Esophagus squamous epithelium (tissue), 5 donors: Measurements from ENCODE around the gene FBXO7. TPM values are rescaled to one million over a fixed set of nuclear protein-coding genes. Genes with fewer than 3 reads are reported as not detected.

ENCODE experiments used
- DNase-seq: peaks from one replicate; lab custom pipeline; 2025; lab: John Stamatoyannopoulos, UW
- H3K27ac ChIP-seq, 4 donors: fragments of 200-600 bp; sonication (generic); one replicate each; pipeline ENCODE4 v1.5.1; 2016 to 2019; ENCODE audit warnings: mild to moderate bottlenecking in 1 of 4
- H3K27me3 ChIP-seq, 4 donors: fragments of 200-600 bp; sonication (generic); 1 replicate in 3 of 4; 2 replicates in 1 of 4; pipeline versions ENCODE4 v1.5.1 to v1.6.0; 2017 to 2021; ENCODE audit warnings: antibody characterized with exemption in 1 of 4
- H3K36me3 ChIP-seq, 3 donors: fragments of 200-600 bp; sonication (generic); one replicate each; pipeline ENCODE4 v1.5.1; 2016 to 2019
- H3K4me1 ChIP-seq, 3 donors: fragments of 200-600 bp; sonication (generic); one replicate each; pipeline ENCODE4 v1.5.1; 2017 to 2019
- H3K4me3 ChIP-seq, 4 donors: fragments of 200-600 bp; sonication (generic); 1 replicate in 3 of 4; 2 replicates in 1 of 4; pipeline ENCODE4 v1.5.1; 2016 to 2019; ENCODE audit warnings: mild to moderate bottlenecking in 2 of 4, moderate library complexity in 1 of 4
- H3K9me3 ChIP-seq, 3 donors: fragments of 200-600 bp; sonication (generic); one replicate each; pipeline ENCODE4 v1.5.1; 2016 to 2019
- POLR2A ChIP-seq, 4 donors: fragments of 450-650 bp; IDR thresholded peaks; one replicate each; pipeline ENCODE4 v1.6.1; 2017; ENCODE audit warnings: antibody characterized with exemption in 4 of 4, mild to moderate bottlenecking in 4 of 4, moderate library complexity in 3 of 4
- WGBS, 2 donors: methylation state at CpG; one replicate each; pipeline ENCODE4 v1.1.5; 2018; 5-methylcytosine and 5-hydroxymethylcytosine counted together
- intact Hi-C: fragments of 100-400 bp; cut with DNase I; formaldehyde crosslinking; loops from one replicate; pipeline ENCODE4 v1.15.0; 2022
- total RNA-seq, 4 donors: library from RNA; depleted of rRNA; stranded (reverse); fragments of >200 nt; gene quantifications; one replicate each; pipeline ENCODE4 v1.1.0, GENCODE V29; 2016
- TF ChIP-seq, protein P1 (sequence below), 6 experiments: fragments of 450-650 bp in 4 of 6; fragments of 200-600 bp in 2 of 6; sonication (generic) in 2 of 6; IDR thresholded peaks; one replicate each; pipeline ENCODE4 v1.5.1; 2016 to 2019; ENCODE audit warnings: antibody characterized with exemption in 6 of 6, mild to moderate bottlenecking in 4 of 6, moderate library complexity in 4 of 6
- donor health status: DM: yes; HTN: yes; CAD: no.

The FBXO7 gene
- total RNA-seq, 4 donors from 2014 or later: 31.8 to 67.1 (median 49.6) TPM

DNA sequence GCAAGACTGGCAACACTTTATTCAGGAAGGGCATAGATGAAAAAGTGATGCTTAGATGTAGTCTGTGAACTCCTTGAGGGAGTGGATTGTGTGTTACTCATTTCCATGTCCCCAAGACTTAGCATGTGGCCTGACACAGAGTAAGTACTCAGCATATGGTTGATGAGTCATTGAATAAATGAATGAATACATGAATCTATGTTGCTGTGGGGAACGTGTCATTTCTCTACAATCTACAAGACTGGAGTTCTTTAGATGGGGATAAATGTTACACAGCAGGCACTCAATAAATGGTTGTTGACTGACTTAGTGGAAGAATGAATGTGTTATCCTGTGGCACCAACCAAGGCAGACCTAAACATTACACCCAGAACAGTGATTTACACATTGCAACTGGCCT, 28.3 kb upstream of the FBXO7 start:
- Histone ChIP-seq H3K9me3 (no peaks in the 10 kb centered on the region), H3K27me3 (peaks cover 0 to 48% (median 0%) of the 10 kb centered on the region in 4 donors), H3K36me3 (no peaks in the 10 kb centered on the region), H3K27ac (no peak overlapping the region), H3K4me1 (no peaks in the 10 kb centered on the region), H3K4me3 (no peak overlapping the region)
- no peak for DNase-seq
- intact Hi-C loops: no loop called here
- 29 to 48% methylated on average over 1 of the region's 1 CpG for WGBS, 2 donors
- no peak for TF ChIP-seq POLR2A (IDR thresholded peaks at IDR 0.05)
- TF ChIP-seq, protein P1, sequence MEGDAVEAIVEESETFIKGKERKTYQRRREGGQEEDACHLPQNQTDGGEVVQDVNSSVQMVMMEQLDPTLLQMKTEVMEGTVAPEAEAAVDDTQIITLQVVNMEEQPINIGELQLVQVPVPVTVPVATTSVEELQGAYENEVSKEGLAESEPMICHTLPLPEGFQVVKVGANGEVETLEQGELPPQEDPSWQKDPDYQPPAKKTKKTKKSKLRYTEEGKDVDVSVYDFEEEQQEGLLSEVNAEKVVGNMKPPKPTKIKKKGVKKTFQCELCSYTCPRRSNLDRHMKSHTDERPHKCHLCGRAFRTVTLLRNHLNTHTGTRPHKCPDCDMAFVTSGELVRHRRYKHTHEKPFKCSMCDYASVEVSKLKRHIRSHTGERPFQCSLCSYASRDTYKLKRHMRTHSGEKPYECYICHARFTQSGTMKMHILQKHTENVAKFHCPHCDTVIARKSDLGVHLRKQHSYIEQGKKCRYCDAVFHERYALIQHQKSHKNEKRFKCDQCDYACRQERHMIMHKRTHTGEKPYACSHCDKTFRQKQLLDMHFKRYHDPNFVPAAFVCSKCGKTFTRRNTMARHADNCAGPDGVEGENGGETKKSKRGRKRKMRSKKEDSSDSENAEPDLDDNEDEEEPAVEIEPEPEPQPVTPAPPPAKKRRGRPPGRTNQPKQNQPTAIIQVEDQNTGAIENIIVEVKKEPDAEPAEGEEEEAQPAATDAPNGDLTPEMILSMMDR (IDR thresholded peaks at IDR 0.05): no peak

DNA sequence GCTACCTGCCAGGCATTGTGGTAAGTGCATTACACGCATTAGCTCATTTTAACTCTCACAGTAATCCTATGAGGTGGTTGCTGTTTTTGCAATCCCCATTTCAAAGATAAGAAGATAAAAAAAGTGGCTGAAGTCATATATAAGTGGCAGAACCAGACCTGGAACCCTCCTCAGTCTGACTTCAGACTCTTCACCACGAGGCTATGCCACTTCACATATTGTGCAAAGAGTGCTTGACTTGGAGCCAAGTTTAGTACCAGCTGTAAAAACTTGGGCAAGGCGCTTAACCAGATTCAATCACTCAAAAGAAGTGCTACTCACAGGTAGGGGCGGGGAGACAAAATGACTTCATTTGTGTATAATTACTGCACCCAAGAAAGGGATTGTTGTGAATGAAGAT, 25.6 kb upstream of the FBXO7 start:
- 41 to 49% methylated on average over 4 of the region's 4 CpGs for WGBS, 2 donors
- no peak for DNase-seq
- intact Hi-C loops: no loop called here
- H3K27me3 ChIP-seq: peaks cover 0 to 51% (median 0%) of the 10 kb centered on the region in 4 donors
- no peak overlapping the region for H3K27ac ChIP-seq
- H3K4me3 ChIP-seq: no peak overlapping the region
- no peaks in the 10 kb centered on the region for H3K4me1 ChIP-seq
- H3K36me3 ChIP-seq: no peaks in the 10 kb centered on the region
- H3K9me3 ChIP-seq: no peaks in the 10 kb centered on the region
- no peak for TF ChIP-seq POLR2A (IDR thresholded peaks at IDR 0.05)
- TF ChIP-seq, protein P1 (IDR thresholded peaks at IDR 0.05): no peak

DNA sequence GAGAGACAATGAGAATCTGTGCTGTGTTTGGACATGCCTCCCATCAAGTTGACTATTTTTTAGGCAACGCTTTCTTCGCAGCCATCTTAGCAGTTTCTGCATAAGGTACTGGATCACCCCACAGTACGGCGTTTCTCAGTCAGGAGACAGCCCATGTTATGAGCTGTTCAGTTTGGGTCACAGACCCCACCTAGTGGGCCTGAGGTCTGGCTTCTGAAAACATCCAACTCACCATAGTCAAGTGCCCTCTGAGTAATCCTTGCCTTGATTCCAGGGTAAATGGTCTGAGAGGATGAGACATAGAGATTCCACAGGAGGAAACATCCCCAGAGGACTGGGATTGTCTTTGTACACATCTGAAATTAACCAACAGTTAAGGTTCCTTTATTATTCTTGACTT, 17.6 kb upstream of the FBXO7 start:
- WGBS, 2 donors: 76 to 85% methylated on average over 4 of the region's 4 CpGs
- Histone ChIP-seq H3K9me3 (no peaks in the 10 kb centered on the region), H3K36me3 (no peaks in the 10 kb centered on the region), H3K4me1 (no peaks in the 10 kb centered on the region), H3K27me3 (peaks cover 0 to 73% (median 0%) of the 10 kb centered on the region in 4 donors), H3K4me3 (no peak overlapping the region), H3K27ac (no peak overlapping the region)
- intact Hi-C loops: no loop called here
- TF ChIP-seq, protein P1 (IDR thresholded peaks at IDR 0.05): no peak
- TF ChIP-seq POLR2A (IDR thresholded peaks at IDR 0.05): no peak
- no peak for DNase-seq

DNA sequence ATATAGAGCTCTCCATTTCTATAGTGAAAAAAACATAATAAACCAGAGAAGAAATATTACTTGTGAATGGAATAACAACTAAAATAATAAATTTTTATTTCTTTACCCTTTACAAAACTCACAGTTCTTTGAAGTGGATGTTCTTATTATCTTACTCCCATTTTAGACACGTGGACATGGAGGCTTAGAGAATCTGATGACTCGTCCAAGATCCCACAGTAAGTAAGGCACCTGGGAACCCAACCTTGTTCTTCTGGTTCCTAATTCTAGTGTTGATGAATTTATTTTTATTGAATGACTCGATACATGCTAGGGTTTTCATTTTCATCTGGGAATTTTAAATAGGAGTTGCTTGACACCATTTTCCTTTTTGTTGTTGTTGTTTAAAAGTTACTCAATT, 12.2 kb upstream of the FBXO7 start:
- no peak for DNase-seq
- Histone ChIP-seq H3K27me3 (peaks cover 0 to 77% (median 0%) of the 10 kb centered on the region in 4 donors), H3K9me3 (no peaks in the 10 kb centered on the region), H3K4me3 (no peak overlapping the region), H3K4me1 (no peaks in the 10 kb centered on the region), H3K27ac (no peak overlapping the region), H3K36me3 (no peaks in the 10 kb centered on the region)
- WGBS, 2 donors: 28 to 47% methylated on average over 3 of the region's 3 CpGs
- intact Hi-C loops: no loop called here
- TF ChIP-seq POLR2A (IDR thresholded peaks at IDR 0.05): no peak
- TF ChIP-seq, protein P1 (IDR thresholded peaks at IDR 0.05): no peak

DNA sequence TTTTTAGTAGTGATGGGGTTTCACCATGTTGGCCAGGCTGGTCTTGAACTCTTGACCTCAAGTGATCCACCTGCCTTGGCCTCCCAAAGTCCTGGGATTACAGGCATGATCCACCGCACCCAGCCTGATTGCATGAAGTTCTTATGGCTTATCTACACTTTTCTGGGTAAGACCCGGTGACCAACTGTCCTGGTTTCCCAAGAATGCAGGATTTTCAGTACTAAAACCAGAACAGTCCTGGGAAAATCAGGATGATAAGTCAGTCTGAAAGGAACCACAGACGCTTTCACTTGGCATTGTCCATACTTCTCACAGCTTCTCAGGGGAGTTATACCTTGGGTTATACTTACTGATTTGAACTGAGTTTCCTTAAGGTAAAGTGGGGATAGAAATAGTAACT, 8.9 kb upstream of the FBXO7 start:
- Histone ChIP-seq H3K36me3 (no peaks in the 10 kb centered on the region), H3K9me3 (no peaks in the 10 kb centered on the region), H3K27me3 (peaks cover 0 to 57% (median 0%) of the 10 kb centered on the region in 4 donors), H3K4me3 (no peak overlapping the region), H3K27ac (no peak overlapping the region), H3K4me1 (no peaks in the 10 kb centered on the region)
- TF ChIP-seq POLR2A (IDR thresholded peaks at IDR 0.05): no peak
- TF ChIP-seq, protein P1 (IDR thresholded peaks at IDR 0.05): no peak
- intact Hi-C loops: no loop called here
- no peak for DNase-seq
- WGBS, 2 donors: 68 to 93% methylated on average over 3 of the region's 3 CpGs
